BLaER1 (cell line): ENCODE data around the gene TRIM17.

ENCODE experiments used
- H3K27ac ChIP-seq: shearing (Covaris generic); formaldehyde crosslinking; 2 replicates; pipeline ENCODE4 v1.8.1; 2022
- H3K27me3 ChIP-seq: shearing (Covaris generic); formaldehyde crosslinking; 2 replicates; pipeline ENCODE4 v1.8.1; 2022
- H3K36me3 ChIP-seq: shearing (Covaris generic); formaldehyde crosslinking; 2 replicates; pipeline ENCODE4 v1.8.1; 2022
- H3K4me1 ChIP-seq: shearing (Covaris generic); formaldehyde crosslinking; 2 replicates; pipeline ENCODE4 v1.8.1; 2022
- H3K4me2 ChIP-seq: shearing (Covaris generic); formaldehyde crosslinking; 2 replicates; pipeline ENCODE4 v1.8.1; 2022
- H3K4me3 ChIP-seq: shearing (Covaris generic); formaldehyde crosslinking; 2 replicates; pipeline ENCODE4 v1.8.1; 2022
- H3K9ac ChIP-seq: shearing (Covaris generic); formaldehyde crosslinking; 2 replicates; pipeline ENCODE4 v1.8.1; 2022
- H3K9me3 ChIP-seq: shearing (Covaris generic); formaldehyde crosslinking; 2 replicates; pipeline ENCODE4 v1.8.1; 2022
- H4K20me1 ChIP-seq: shearing (Covaris generic); formaldehyde crosslinking; 2 replicates; pipeline ENCODE4 v1.8.1; 2022
- Cebpa-rat ChIP-seq: shearing (Covaris generic); IDR thresholded peaks from 2 replicates; pipeline ENCODE4 v1.8.1; 2022

TRIM17 gene

GRCh38 chr1:228363686-228364067, 53.0 kb downstream of the TRIM17 start:
- no peak overlapping the region for H3K4me3 ChIP-seq
- no peak overlapping the region for H3K27ac ChIP-seq
- H3K9ac ChIP-seq: no peak overlapping the region
- TF ChIP-seq Cebpa-rat: no peak
- no peaks in the 10 kb centered on the region for H3K27me3 ChIP-seq
- H3K36me3 ChIP-seq: no peaks in the 10 kb centered on the region
- peaks cover 22% of the 10 kb centered on the region for H3K4me1 ChIP-seq
- H3K4me2 ChIP-seq: no peak overlapping the region
- H4K20me1 ChIP-seq: 0 out of 2 replicates have a peak, but pooled peaks cover 4% of the 10 kb centered on the region
- H3K9me3 ChIP-seq: no peaks in the 10 kb centered on the region

GRCh38 chr1:228362884-228363450, 53.7 kb downstream of the TRIM17 start:
- H3K4me1 ChIP-seq: peaks cover 15% of the 10 kb centered on the region
- no peak overlapping the region for H3K4me3 ChIP-seq
- H3K27ac ChIP-seq: no peak overlapping the region
- H3K9ac ChIP-seq: no peak overlapping the region
- 0 out of 2 replicates have a peak overlapping the region, but pooled peaks have one; percentile 4 for H3K4me2 ChIP-seq
- H3K36me3 ChIP-seq: no peaks in the 10 kb centered on the region
- 0 out of 2 replicates have a peak, but pooled peaks cover 4% of the 10 kb centered on the region for H4K20me1 ChIP-seq
- no peak for TF ChIP-seq Cebpa-rat
- H3K9me3 ChIP-seq: no peaks in the 10 kb centered on the region
- H3K27me3 ChIP-seq: no peaks in the 10 kb centered on the region

- Histone ChIP-seq H3K27ac (no peak overlapping the region), H3K4me2 (0 out of 2 replicates have a peak overlapping the region, but pooled peaks have one; percentile 4), H3K4me3 (no peak overlapping the region), H4K20me1 (0 out of 2 replicates have a peak, but pooled peaks cover 4% of the 10 kb centered on the region), H3K27me3 (no peaks in the 10 kb centered on the region), H3K9me3 (no peaks in the 10 kb centered on the region), H3K9ac (no peak overlapping the region), H3K4me1 (peaks cover 10% of the 10 kb centered on the region), H3K36me3 (no peaks in the 10 kb centered on the region)
- no peak for TF ChIP-seq Cebpa-rat
Observed at GRCh38 chr1:228362141-228362883, 54.3 kb downstream of the TRIM17 start.

GRCh38 chr1:228361314-228362140, 55.1 kb downstream of the TRIM17 start:
- no peak overlapping the region for H3K4me2 ChIP-seq
- no peak for TF ChIP-seq Cebpa-rat
- H3K9me3 ChIP-seq: no peaks in the 10 kb centered on the region
- no peak overlapping the region for H3K27ac ChIP-seq
- no peaks in the 10 kb centered on the region for H3K36me3 ChIP-seq
- H3K4me1 ChIP-seq: peaks cover 10% of the 10 kb centered on the region
- H3K4me3 ChIP-seq: no peak overlapping the region
- H3K27me3 ChIP-seq: no peaks in the 10 kb centered on the region
- H3K9ac ChIP-seq: no peak overlapping the region
- H4K20me1 ChIP-seq: 0 out of 2 replicates have a peak, but pooled peaks cover 4% of the 10 kb centered on the region

GRCh38 chr1:228360533-228361313, 55.9 kb downstream of the TRIM17 start:
- Histone ChIP-seq H3K4me2 (no peak overlapping the region), H3K27me3 (no peaks in the 10 kb centered on the region), H3K9me3 (no peaks in the 10 kb centered on the region), H3K9ac (no peak overlapping the region), H4K20me1 (0 out of 2 replicates have a peak, but pooled peaks cover 4% of the 10 kb centered on the region), H3K27ac (no peak overlapping the region), H3K4me3 (no peak overlapping the region), H3K36me3 (no peaks in the 10 kb centered on the region), H3K4me1 (peaks cover 10% of the 10 kb centered on the region)
- no peak for TF ChIP-seq Cebpa-rat

- no peak for TF ChIP-seq Cebpa-rat
- H3K27me3 ChIP-seq: no peaks in the 10 kb centered on the region
- H3K4me2 ChIP-seq: no peak overlapping the region
- H3K4me1 ChIP-seq: peaks cover 10% of the 10 kb centered on the region
- H3K4me3 ChIP-seq: no peak overlapping the region
- H3K9me3 ChIP-seq: no peaks in the 10 kb centered on the region
- H3K9ac ChIP-seq: no peak overlapping the region
- no peak overlapping the region for H3K27ac ChIP-seq
- 0 out of 2 replicates have a peak, but pooled peaks cover 4% of the 10 kb centered on the region for H4K20me1 ChIP-seq
- no peaks in the 10 kb centered on the region for H3K36me3 ChIP-seq
Observed at GRCh38 chr1:228359613-228360532, 56.8 kb downstream of the TRIM17 start.

- H3K27ac ChIP-seq: no peak overlapping the region
- no peaks in the 10 kb centered on the region for H3K9me3 ChIP-seq
- no peak for TF ChIP-seq Cebpa-rat
Observed at GRCh38 chr1:228358764-228359612, 57.7 kb downstream of the TRIM17 start.

More at GRCh38 chr1:228358764-228359612, 57.7 kb downstream of the TRIM17 start:
- Histone ChIP-seq H3K4me2 (no peak overlapping the region), H3K36me3 (no peaks in the 10 kb centered on the region), H3K27me3 (no peaks in the 10 kb centered on the region), H3K9ac (no peak overlapping the region), H3K4me1 (peaks cover 10% of the 10 kb centered on the region), H4K20me1 (no peaks in the 10 kb centered on the region), H3K4me3 (no peak overlapping the region)
